Ascending aorta (tissue), 2 donors: ENCODE data around the gene BTBD2. TPM values are rescaled to one million over a fixed set of nuclear protein-coding genes. Genes with fewer than 3 reads are reported as not detected.

Experiments used
- DNase-seq, 2 donors: peaks; one replicate each; pipeline ENCODE4 v3.0.0-alpha.2; 2019; ENCODE audit warnings: low spot score in 2 of 2
- H3K27ac ChIP-seq, 2 donors: fragments of 200-600 bp; sonication (generic); one replicate each; pipeline ENCODE4 v1.5.1; 2016 to 2017; ENCODE audit warnings: mild to moderate bottlenecking in 1 of 2
- H3K27me3 ChIP-seq: fragments of 200-600 bp; sonication (generic); one replicate; pipeline ENCODE4 v1.5.1; 2017
- H3K36me3 ChIP-seq, 2 donors: fragments of 200-600 bp; sonication (generic); one replicate each; pipeline ENCODE4 v1.5.1; 2016
- H3K4me1 ChIP-seq, 2 donors: fragments of 200-600 bp; sonication (generic); one replicate each; pipeline ENCODE4 v1.5.1; 2016 to 2017; ENCODE audit warnings: mild to moderate bottlenecking in 1 of 2
- H3K4me3 ChIP-seq, 2 donors: fragments of 200-600 bp; sonication (generic); one replicate each; pipeline ENCODE4 v1.5.1; 2016 to 2017; ENCODE audit warnings: mild to moderate bottlenecking in 1 of 2
- H3K9me3 ChIP-seq, 2 donors: fragments of 200-600 bp; sonication (generic); one replicate each; pipeline ENCODE4 v1.5.1; 2016
- intact Hi-C: fragments of 100-400 bp; cut with DNase I; formaldehyde crosslinking; loops from one replicate; pipeline ENCODE4 v1.15.1; 2023
- total RNA-seq: library from RNA; depleted of rRNA; stranded (reverse); fragments of >200 nt; gene quantifications from one replicate; pipeline ENCODE4 v1.1.0, GENCODE V29; 2016
- TF ChIP-seq, protein P1 (sequence below), 3 experiments: fragments of 200-600 bp in 2 of 3; fragments of 450-650 bp in 1 of 3; sonication (generic) in 2 of 3; IDR thresholded peaks; one replicate each; pipeline ENCODE4 v1.5.1; 2016 to 2019; ENCODE audit warnings: antibody characterized with exemption in 3 of 3, mild to moderate bottlenecking in 1 of 3, moderate library complexity in 1 of 3

BTBD2 gene
- total RNA-seq, 1 donor from 2014 or later = 90.1 TPM

- Histone ChIP-seq H3K27ac (no peak overlapping the region), H3K9me3 (no peaks in the 10 kb centered on the region), H3K36me3 (peaks cover 0 to 9% of the 10 kb centered on the region in 2 donors), H3K4me1 (peaks cover 1 to 5% of the 10 kb centered on the region in 2 donors), H3K27me3 (no peaks in the 10 kb centered on the region), H3K4me3 (no peak overlapping the region)
- intact Hi-C loops = no loop called here
- TF ChIP-seq, protein P1, sequence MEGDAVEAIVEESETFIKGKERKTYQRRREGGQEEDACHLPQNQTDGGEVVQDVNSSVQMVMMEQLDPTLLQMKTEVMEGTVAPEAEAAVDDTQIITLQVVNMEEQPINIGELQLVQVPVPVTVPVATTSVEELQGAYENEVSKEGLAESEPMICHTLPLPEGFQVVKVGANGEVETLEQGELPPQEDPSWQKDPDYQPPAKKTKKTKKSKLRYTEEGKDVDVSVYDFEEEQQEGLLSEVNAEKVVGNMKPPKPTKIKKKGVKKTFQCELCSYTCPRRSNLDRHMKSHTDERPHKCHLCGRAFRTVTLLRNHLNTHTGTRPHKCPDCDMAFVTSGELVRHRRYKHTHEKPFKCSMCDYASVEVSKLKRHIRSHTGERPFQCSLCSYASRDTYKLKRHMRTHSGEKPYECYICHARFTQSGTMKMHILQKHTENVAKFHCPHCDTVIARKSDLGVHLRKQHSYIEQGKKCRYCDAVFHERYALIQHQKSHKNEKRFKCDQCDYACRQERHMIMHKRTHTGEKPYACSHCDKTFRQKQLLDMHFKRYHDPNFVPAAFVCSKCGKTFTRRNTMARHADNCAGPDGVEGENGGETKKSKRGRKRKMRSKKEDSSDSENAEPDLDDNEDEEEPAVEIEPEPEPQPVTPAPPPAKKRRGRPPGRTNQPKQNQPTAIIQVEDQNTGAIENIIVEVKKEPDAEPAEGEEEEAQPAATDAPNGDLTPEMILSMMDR (IDR thresholded peaks at IDR 0.05) = no peak
- DNase-seq = no peak
Measured at GRCh38 chr19:1947651-1948209, 67.8 kb downstream of the BTBD2 start.

- Histone ChIP-seq H3K27ac (no peak overlapping the region), H3K27me3 (no peaks in the 10 kb centered on the region), H3K4me3 (no peak overlapping the region), H3K4me1 (peaks cover 6 to 9% of the 10 kb centered on the region in 2 donors), H3K9me3 (no peaks in the 10 kb centered on the region), H3K36me3 (no peaks in the 10 kb centered on the region)
- no peak for DNase-seq
- TF ChIP-seq, protein P1 (IDR thresholded peaks at IDR 0.05) = peak in 2 of 3 experiments; percentile 48
- intact Hi-C loops = no loop called here
Measured at GRCh38 chr19:1945899-1946298, 69.6 kb downstream of the BTBD2 start.

- no peak overlapping the region for H3K4me3 ChIP-seq
- H3K27ac ChIP-seq = no peak overlapping the region
- no peaks in the 10 kb centered on the region for H3K36me3 ChIP-seq
- H3K9me3 ChIP-seq = no peaks in the 10 kb centered on the region
- peaks cover 6 to 9% of the 10 kb centered on the region in 2 donors for H3K4me1 ChIP-seq
- TF ChIP-seq, protein P1 (IDR thresholded peaks at IDR 0.05) = no peak
- intact Hi-C loops = no loop called here
- DNase-seq = no peak
- no peaks in the 10 kb centered on the region for H3K27me3 ChIP-seq
Measured at GRCh38 chr19:1944916-1945561, 70.5 kb downstream of the BTBD2 start.

DNA sequence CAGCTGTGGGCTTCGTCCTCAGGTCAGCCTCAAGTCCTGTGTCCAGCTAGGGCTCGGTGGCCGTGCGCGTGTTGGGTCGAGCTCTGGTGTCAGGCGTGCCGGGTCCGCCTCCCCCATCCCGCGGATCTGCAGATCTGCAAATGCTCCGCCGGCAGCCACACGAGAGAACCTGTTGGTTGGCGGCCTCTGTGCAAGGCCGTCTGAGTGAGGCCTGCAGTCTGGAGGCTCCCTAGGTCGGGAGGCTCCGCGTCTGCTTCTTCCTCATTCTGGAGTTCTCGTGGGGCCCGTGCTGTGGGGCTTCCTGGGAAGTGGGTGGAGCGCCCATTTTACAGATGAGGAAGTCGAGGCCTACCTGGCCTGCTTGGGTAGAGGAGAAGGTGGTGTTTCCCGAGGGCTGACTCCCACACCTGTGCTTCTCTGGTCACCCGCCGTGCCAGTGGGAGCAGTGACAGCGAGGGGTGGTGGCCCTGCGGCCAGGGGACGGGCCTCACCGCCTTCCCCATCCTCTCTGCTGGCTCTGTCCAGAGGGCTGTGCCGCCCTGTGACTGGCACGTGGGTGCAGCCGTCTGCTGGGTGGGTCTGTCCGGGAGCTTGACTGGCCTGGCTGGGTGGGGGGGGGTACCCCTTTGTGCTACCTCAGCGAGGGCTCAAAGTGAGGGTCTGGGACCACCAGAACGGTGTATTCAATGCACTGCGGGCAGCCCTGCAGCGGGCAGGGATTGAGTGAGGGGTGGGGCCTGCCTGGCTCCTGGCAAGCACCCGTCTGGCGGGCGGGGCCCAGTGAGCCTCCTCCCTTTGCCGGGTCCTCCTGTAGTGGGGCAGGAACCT is 71.2 kb downstream of the BTBD2 start:
- Histone ChIP-seq H3K9me3 (no peaks in the 10 kb centered on the region), H3K4me1 (peaks cover 11 to 14% of the 10 kb centered on the region in 2 donors), H3K36me3 (no peaks in the 10 kb centered on the region), H3K27ac (no peak overlapping the region), H3K27me3 (no peaks in the 10 kb centered on the region), H3K4me3 (no peak overlapping the region)
- DNase-seq = no peak
- intact Hi-C loops = no loop called here
- TF ChIP-seq, protein P1 (IDR thresholded peaks at IDR 0.05) = no peak

- Histone ChIP-seq H3K27ac (no peak overlapping the region), H3K4me1 (peaks cover 11 to 14% of the 10 kb centered on the region in 2 donors)
Measured at GRCh38 chr19:1943661-1944087, 71.8 kb downstream of the BTBD2 start.

More at GRCh38 chr19:1943661-1944087, 71.8 kb downstream of the BTBD2 start:
- DNase-seq = no peak
- H3K9me3 ChIP-seq = no peaks in the 10 kb centered on the region
- H3K4me3 ChIP-seq = no peak overlapping the region
- H3K36me3 ChIP-seq = no peaks in the 10 kb centered on the region
- TF ChIP-seq, protein P1 (IDR thresholded peaks at IDR 0.05) = no peak
- intact Hi-C loops = loop anchor here (2.0 kb wide), 1 partner anchor 73 kb away; no protein-coding TSS in a partner anchor
- H3K27me3 ChIP-seq = no peaks in the 10 kb centered on the region
